OCI-LY7 (cell line): ENCODE results near the gene CTDSPL2.

Experiments
- CTCF ChIP-seq: fragments of 200-600 bp; sonication (generic); conservative IDR thresholded peaks from 2 replicates; pipeline ENCODE4 v1.5.1; 2014; ENCODE audit warnings: mild to moderate bottlenecking, antibody characterized with exemption, low read length, moderate library complexity, mixed read lengths
- EZH2phosphoT487 ChIP-seq: fragments of 200-600 bp; sonication (generic); IDR thresholded peaks from 2 replicates; pipeline ENCODE4 v1.6.1; 2018; ENCODE audit warnings: low read depth, borderline replicate concordance, mild to moderate bottlenecking, mixed run types, antibody characterized with exemption, low read length, moderate library complexity, mixed read lengths

DNA sequence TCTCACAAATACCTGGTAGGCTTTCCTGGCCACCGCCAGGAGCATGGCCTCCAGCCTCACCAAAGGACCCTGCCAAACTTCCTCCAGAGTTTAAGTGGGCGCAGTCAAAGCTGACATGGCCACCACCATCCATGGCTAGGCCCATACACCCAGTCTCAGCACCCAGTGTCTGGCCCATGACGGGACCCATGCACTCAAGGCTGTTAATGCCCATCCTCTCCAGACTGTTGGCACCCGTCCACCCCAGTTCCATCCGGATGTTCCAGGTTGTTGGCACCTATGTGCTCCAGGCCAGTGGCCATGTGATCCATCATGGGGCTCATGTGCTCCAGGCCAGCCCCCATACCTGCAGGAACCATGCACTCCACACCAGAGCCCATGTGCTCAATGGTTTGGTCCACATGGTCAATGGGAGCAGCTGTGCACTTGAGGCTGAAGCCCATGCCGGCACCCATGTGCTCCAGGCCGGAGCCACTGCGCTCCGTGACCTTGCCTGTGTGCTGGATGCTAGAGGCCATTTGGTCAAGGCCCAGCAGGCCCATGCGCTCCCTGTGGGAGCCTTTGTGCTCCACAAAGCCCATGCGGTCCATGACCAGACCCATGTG lies 20.4 kb downstream of the CTDSPL2 start:
- TF ChIP-seq CTCF (no peak), EZH2phosphoT487 (no peak)
